Spleen (tissue), 7 donors: ENCODE results near the gene FAM9C.

Experiments
- POLR2A ChIP-seq, 3 donors: fragments of 450-650 bp; IDR thresholded peaks; one replicate each; pipeline ENCODE4 v1.5.1; 2017; ENCODE audit warnings: antibody characterized with exemption in 3 of 3, mild to moderate bottlenecking in 1 of 3
- TF ChIP-seq, protein P1 (sequence below), 11 experiments: fragments of 200-600 bp in 7 of 11; fragments of 450-650 bp in 4 of 11; sonication (generic) in 4 of 11; IDR thresholded peaks in 8 of 11; conservative IDR thresholded peaks in 3 of 11; 1 replicate in 7 of 11; 2 replicates in 4 of 11; pipeline versions ENCODE4 v1.4.0 to v1.8.0; 2016 to 2021; ENCODE audit warnings: antibody characterized with exemption in 11 of 11, inconsistent platforms in 4 of 11, mild to moderate bottlenecking in 1 of 11
- donor health status: DM: no; HTN: no; CAD: no; lungs with moderate emphysema.
- donor health status: DM: no; HTN: no; CAD: no.
- donor health status: DM: no; HTN: no; CAD: no.

- TF ChIP-seq, protein P1, sequence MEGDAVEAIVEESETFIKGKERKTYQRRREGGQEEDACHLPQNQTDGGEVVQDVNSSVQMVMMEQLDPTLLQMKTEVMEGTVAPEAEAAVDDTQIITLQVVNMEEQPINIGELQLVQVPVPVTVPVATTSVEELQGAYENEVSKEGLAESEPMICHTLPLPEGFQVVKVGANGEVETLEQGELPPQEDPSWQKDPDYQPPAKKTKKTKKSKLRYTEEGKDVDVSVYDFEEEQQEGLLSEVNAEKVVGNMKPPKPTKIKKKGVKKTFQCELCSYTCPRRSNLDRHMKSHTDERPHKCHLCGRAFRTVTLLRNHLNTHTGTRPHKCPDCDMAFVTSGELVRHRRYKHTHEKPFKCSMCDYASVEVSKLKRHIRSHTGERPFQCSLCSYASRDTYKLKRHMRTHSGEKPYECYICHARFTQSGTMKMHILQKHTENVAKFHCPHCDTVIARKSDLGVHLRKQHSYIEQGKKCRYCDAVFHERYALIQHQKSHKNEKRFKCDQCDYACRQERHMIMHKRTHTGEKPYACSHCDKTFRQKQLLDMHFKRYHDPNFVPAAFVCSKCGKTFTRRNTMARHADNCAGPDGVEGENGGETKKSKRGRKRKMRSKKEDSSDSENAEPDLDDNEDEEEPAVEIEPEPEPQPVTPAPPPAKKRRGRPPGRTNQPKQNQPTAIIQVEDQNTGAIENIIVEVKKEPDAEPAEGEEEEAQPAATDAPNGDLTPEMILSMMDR (IDR thresholded peaks at IDR 0.05 in 8 of 11, conservative IDR thresholded peaks at IDR 0.05 in 3 of 11), result no peak
- TF ChIP-seq POLR2A (IDR thresholded peaks at IDR 0.05), result no peak
Measured at GRCh38 chrX:13046141-13046855, 1.9 kb upstream of the FAM9C start.
